Measurements from ENCODE around the gene ALG9. TPM values are rescaled to one million over a fixed set of nuclear protein-coding genes. Genes with fewer than 3 reads are reported as not detected.
A peak's percentile ranks its signal among the peaks of the same experiment; 100 is the strongest.

The ALG9 gene
- total RNA-seq, 1 donor from 2014 or later: 44.0 TPM

- Mint-ChIP-seq H3K9me3 (no peaks in the 10 kb centered on the region), H3K4me3 (peak within 1 kb of the TSS; percentile 98), H3K27ac (peak within 1 kb of the TSS; percentile 100), H3K27me3 (no peaks in the 10 kb centered on the region), H3K36me3 (no peaks in the 10 kb centered on the region), H3K4me1 (ENCODE audit: unreplicated experiment) (peaks cover 10% of the 10 kb centered on the region)
- peak; percentile 97 for TF ChIP-seq CTCF (conservative IDR thresholded peaks at IDR 0.05)
- peak; percentile 98 for DNase-seq (ENCODE audit: extremely low spot score, unreplicated experiment)
These were observed 7.7 kb upstream of the ALG9 start, which contains the start of the genes CFAP68 and FDXACB1 for GRCh38 chr11:111878849-111879636. Gene CFAP68 (plus strand): TSS chr11:111879541. CDS start chr11:111879561, 20 bp downstream. Gene FDXACB1 (minus strand): TSS chr11:111879165. CDS start chr11:111879132, 33 bp downstream.

GRCh38 chr11:111878385-111878848 lies 7.0 kb upstream of the ALG9 start:
- Mint-ChIP-seq H3K27ac (peak overlapping the region; percentile 100), H3K4me3 (peak overlapping the region; percentile 98), H3K4me1 (ENCODE audit: unreplicated experiment) (peaks cover 10% of the 10 kb centered on the region), H3K9me3 (no peaks in the 10 kb centered on the region), H3K36me3 (no peaks in the 10 kb centered on the region), H3K27me3 (no peaks in the 10 kb centered on the region)
- no peak for TF ChIP-seq CTCF (conservative IDR thresholded peaks at IDR 0.05)
- no peak for DNase-seq (ENCODE audit: extremely low spot score, unreplicated experiment)

DNA sequence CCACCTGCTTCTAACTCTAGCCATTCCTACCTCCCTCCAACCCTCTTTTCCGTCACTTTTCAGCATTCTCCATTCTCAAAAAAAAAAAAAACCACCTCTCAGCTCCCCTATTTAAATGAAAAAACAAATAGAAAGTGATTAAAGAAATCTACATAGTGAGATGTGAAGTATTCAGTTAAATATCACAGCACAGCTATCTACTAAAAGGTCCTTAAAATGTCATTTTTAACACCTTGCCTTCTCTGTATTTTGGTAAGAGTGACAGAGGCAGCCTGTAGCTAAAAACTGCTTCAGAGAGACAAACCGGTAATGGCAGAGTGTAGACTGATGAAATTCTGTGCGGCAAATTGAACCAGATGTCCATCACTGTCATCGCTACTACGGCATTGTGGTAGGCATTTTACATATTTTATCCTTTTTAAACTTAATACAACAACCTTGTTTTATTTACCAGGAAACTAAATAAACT lies 346 bp upstream of the ALG9 start:
- H3K9me3 Mint-ChIP-seq: no peaks in the 10 kb centered on the region
- H3K4me3 Mint-ChIP-seq: peak overlapping the region; percentile 95
- no peak for DNase-seq (ENCODE audit: extremely low spot score, unreplicated experiment)
- no peaks in the 10 kb centered on the region for H3K27me3 Mint-ChIP-seq
- peaks cover 9% of the 10 kb centered on the region for H3K4me1 Mint-ChIP-seq (ENCODE audit: unreplicated experiment)
- TF ChIP-seq CTCF (conservative IDR thresholded peaks at IDR 0.05): no peak
- peaks cover 9% of the 10 kb centered on the region for H3K36me3 Mint-ChIP-seq
- peak overlapping the region; percentile 81 for H3K27ac Mint-ChIP-seq

- Mint-ChIP-seq H3K27ac (peak overlapping the region; percentile 82), H3K4me1 (ENCODE audit: unreplicated experiment) (peaks cover 9% of the 10 kb centered on the region), H3K36me3 (peaks cover 13% of the 10 kb centered on the region), H3K4me3 (peak overlapping the region; percentile 95), H3K9me3 (no peaks in the 10 kb centered on the region), H3K27me3 (no peaks in the 10 kb centered on the region)
- no peak for TF ChIP-seq CTCF (conservative IDR thresholded peaks at IDR 0.05)
- no peak for DNase-seq (ENCODE audit: extremely low spot score, unreplicated experiment)
These were observed 877 bp downstream of the ALG9 start for GRCh38 chr11:111870522-111870885.

DNA sequence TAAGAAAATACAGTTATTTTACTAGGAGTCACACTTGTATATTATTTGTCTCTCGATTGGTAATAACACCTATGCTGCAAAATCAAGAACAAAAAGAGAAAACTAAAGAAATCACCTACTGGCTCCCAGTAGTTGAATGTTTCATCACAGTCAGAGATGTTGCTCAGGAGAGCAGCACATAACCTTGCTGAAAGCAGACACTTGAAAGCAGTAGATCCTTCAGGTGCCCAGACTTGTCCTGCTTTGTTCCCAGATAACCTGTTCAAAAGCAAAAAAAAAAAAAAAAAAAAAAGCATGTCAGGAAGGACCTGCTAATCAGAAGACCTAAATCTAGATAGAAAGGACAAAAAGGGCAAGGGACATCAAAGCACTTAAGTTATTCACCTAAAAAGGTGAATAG lies 1.3 kb downstream of the ALG9 start:
- TF ChIP-seq CTCF (conservative IDR thresholded peaks at IDR 0.05): no peak
- peaks cover 13% of the 10 kb centered on the region for H3K36me3 Mint-ChIP-seq
- no peak overlapping the region for H3K27ac Mint-ChIP-seq
- no peak for DNase-seq (ENCODE audit: extremely low spot score, unreplicated experiment)
- H3K4me3 Mint-ChIP-seq: peak overlapping the region; percentile 30
- no peaks in the 10 kb centered on the region for H3K9me3 Mint-ChIP-seq
- H3K4me1 Mint-ChIP-seq (ENCODE audit: unreplicated experiment): peaks cover 9% of the 10 kb centered on the region
- no peaks in the 10 kb centered on the region for H3K27me3 Mint-ChIP-seq

All from type B pancreatic cell (in vitro differentiated cells).